ENCODE measurements around the gene SAP130. TPM values are rescaled to one million over a fixed set of nuclear protein-coding genes. Genes with fewer than 3 reads are reported as not detected.

The SAP130 gene
- total RNA-seq, 1 donor from 2014 or later: 20.1 TPM

DNA sequence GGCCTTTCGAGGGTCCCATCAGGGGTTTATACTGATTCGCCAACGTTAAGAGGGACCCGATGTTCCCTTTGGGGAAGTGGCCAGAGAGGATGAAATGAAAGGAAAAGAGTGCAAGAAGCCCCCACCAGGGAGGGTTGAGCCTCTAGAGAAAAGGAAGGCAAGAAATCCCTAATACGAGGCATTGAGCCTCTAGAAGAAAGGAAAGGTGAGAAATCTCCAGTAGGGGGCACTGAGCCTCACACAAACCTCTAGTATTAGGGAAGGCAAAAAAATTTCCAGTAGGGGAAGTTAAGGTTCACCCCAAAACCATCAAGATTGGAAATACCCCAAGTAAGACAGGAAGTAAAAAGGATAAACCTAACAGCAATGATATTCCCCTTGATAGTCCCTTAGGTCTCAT lies 9.8 kb upstream of the SAP130 start:
- intact Hi-C loops (cut with DNase I): no loop called here
- TF ChIP-seq, protein P1, sequence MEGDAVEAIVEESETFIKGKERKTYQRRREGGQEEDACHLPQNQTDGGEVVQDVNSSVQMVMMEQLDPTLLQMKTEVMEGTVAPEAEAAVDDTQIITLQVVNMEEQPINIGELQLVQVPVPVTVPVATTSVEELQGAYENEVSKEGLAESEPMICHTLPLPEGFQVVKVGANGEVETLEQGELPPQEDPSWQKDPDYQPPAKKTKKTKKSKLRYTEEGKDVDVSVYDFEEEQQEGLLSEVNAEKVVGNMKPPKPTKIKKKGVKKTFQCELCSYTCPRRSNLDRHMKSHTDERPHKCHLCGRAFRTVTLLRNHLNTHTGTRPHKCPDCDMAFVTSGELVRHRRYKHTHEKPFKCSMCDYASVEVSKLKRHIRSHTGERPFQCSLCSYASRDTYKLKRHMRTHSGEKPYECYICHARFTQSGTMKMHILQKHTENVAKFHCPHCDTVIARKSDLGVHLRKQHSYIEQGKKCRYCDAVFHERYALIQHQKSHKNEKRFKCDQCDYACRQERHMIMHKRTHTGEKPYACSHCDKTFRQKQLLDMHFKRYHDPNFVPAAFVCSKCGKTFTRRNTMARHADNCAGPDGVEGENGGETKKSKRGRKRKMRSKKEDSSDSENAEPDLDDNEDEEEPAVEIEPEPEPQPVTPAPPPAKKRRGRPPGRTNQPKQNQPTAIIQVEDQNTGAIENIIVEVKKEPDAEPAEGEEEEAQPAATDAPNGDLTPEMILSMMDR (IDR thresholded peaks at IDR 0.05): no peak
- no peak for ATAC-seq
- no peaks in the 10 kb centered on the region for H3K27me3 ChIP-seq (ENCODE audit: low read depth)
- H3K4me1 ChIP-seq: no peaks in the 10 kb centered on the region
- H3K36me3 ChIP-seq: no peaks in the 10 kb centered on the region
- DNase-seq: no peak
- no peak overlapping the region for H3K4me3 ChIP-seq
- H3K9me3 ChIP-seq: peaks cover 19% of the 10 kb centered on the region
- H3K27ac ChIP-seq: no peak overlapping the region

DNA sequence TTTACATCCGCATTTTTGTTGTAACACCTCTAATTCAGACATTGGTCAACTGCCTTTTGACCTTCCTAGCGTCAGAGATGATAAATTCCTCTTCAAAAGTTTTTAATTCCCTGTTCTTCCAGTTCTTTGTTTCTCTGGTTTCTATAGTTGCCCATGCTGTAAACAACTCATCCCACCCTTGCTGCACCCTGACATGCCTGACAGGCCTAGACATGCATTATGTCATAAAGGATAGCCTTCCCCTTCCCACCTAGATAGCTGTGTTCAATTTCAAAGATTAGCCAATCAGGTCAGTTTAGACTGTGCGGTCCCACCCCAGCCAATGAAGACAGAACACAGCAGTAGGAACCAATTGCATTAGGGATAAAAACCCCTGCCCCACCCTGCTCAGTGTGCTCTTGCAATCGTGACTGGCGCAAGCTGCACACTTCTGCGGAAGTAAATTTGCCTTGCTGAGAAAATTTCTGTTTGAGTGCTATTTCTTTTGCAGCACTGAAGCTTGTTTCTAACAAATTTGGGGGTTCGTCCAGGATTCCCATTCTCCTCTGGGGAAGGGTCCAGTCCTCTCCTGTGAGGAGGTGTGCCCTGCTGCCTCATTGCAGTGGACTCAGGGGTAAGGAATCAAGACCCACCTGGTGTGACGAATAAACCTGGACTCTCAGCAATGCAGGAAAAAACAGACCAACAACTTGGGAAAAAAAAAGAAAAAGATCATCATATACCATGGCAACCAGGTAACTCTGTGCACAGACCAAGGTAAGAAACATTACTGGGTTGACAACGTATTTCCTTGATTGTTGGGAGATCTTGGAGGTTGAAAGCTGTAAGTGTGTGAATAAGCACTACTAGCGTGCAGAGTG lies 9.1 kb upstream of the SAP130 start:
- H3K27ac ChIP-seq: no peak overlapping the region
- no peak overlapping the region for H3K4me3 ChIP-seq
- H3K27me3 ChIP-seq (ENCODE audit: low read depth): no peaks in the 10 kb centered on the region
- intact Hi-C loops (cut with DNase I): no loop called here
- H3K36me3 ChIP-seq: no peaks in the 10 kb centered on the region
- peaks cover 17% of the 10 kb centered on the region for H3K9me3 ChIP-seq
- no peaks in the 10 kb centered on the region for H3K4me1 ChIP-seq
- ATAC-seq: no peak
- no peak for DNase-seq
- TF ChIP-seq, protein P1 (IDR thresholded peaks at IDR 0.05): no peak

DNA sequence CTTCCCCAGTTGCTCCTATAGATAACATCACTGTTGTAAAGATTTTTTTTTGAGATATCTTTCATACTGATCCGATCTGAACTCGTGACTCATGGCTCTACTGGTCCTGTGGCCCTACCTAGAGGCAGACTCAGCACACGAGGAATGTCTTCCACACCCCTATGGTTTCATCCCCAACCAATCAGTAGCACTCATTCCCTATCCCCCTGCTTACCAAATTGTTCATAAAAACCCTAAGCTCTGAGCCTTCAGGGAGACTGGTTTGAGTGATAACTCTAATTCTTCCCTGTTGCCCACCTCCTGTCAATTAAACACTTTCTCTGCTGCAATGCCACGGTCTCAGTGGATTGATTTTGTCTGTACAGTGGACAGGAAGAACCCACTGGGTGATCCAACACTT lies 4.2 kb upstream of the SAP130 start:
- TF ChIP-seq, protein P1 (IDR thresholded peaks at IDR 0.05): no peak
- no peak overlapping the region for H3K4me3 ChIP-seq
- no peaks in the 10 kb centered on the region for H3K27me3 ChIP-seq (ENCODE audit: low read depth)
- no peaks in the 10 kb centered on the region for H3K36me3 ChIP-seq
- DNase-seq (no peak), ATAC-seq (no peak)
- H3K9me3 ChIP-seq: peaks cover 7% of the 10 kb centered on the region
- peaks cover 7% of the 10 kb centered on the region for H3K4me1 ChIP-seq
- intact Hi-C loops (cut with DNase I): no loop called here
- no peak overlapping the region for H3K27ac ChIP-seq

DNA sequence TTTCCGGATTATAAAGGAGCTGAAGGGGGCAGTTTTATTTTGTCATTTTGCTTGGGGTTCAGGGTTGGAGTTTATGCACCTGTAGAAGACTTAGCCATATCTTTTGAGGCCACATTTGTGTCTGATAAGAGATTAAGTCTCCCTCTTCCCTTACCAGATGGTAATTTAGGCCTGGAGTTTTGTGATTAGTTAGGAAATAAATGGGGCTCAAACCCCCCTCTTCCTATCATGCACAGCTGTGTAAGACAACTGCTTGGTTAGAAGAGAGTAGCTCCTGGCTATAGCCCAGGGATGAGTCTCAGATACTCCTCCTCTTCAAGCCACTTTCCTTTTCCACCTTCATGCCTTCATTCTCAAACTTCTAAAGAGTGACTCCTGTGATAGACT lies 802 bp upstream of the SAP130 start:
- Histone ChIP-seq H3K27me3 (ENCODE audit: low read depth) (no peaks in the 10 kb centered on the region), H3K4me3 (peak overlapping the region; percentile 97), H3K27ac (peak overlapping the region; percentile 94), H3K9me3 (no peaks in the 10 kb centered on the region), H3K36me3 (no peaks in the 10 kb centered on the region), H3K4me1 (peaks cover 15% of the 10 kb centered on the region)
- DNase-seq (no peak), ATAC-seq (no peak)
- intact Hi-C loops (cut with DNase I): no loop called here
- TF ChIP-seq, protein P1 (IDR thresholded peaks at IDR 0.05): no peak

DNA sequence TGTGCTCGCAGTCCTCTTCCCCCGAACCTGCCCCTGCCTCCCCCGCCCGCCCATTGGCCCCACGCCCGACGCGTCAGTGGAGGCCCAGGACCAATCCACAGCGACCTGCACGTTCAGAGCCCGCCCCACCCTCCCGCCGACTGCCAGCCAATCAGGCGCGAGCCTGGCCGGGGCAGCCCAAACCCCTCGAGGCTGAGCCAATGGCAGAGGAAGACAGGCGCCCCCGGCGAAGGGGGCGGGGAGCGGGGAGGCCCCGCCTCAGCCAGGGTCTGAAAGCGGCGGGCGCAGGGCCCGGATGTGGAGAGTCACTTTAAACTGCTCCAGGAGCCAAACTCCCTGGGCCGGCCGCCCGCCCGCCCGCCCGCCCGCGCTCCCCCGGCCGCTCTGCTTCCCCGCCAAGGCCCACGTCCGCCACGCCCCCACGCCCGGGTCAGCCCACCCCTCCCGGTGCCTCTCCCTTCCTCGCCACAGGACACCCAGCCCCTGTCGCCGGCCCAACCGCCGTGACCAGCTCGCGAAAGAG lies 520 bp downstream of the SAP130 start:
- peak overlapping the region; percentile 97 for H3K4me3 ChIP-seq
- intact Hi-C loops (cut with DNase I): no loop called here
- no peaks in the 10 kb centered on the region for H3K36me3 ChIP-seq
- TF ChIP-seq, protein P1 (IDR thresholded peaks at IDR 0.05): no peak
- H3K9me3 ChIP-seq: no peaks in the 10 kb centered on the region
- ATAC-seq (peak; percentile 96 to 97), DNase-seq (peak; percentile 99)
- no peaks in the 10 kb centered on the region for H3K27me3 ChIP-seq (ENCODE audit: low read depth)
- peak overlapping the region; percentile 94 for H3K27ac ChIP-seq
- peaks cover 15% of the 10 kb centered on the region for H3K4me1 ChIP-seq

Measured in lower lobe of right lung (tissue), 2 donors.